GM13977 (cell line): Measurements from ENCODE around the gene SEC24A.
A peak's percentile ranks its signal among the peaks of the same experiment; 100 is the strongest.
"Not testable (repeated sequence)": the region's sequence is repeated elsewhere in the genome, so short reads cannot be mapped to it uniquely, and the experiment has no call there.

Experiments used
- DNase-seq: peaks from one replicate; pipeline ENCODE4 v3.0.0; 2012; ENCODE audit warnings: low spot score
- in situ Hi-C: fragments of 300-500 bp; cut with MboI; formaldehyde crosslinking; loops from one replicate; pipeline ENCODE4 v1.12.0; 2022; ENCODE audit warnings: low sequenced_read_pairs, low pct_unique_long_range_greater_than_20kb, mixed read lengths, inconsistent platforms; ENCODE audit not compliant: unreplicated experiment
- TF ChIP-seq, protein P1 (sequence below): IDR thresholded peaks from 2 replicates; pipeline ENCODE4 v1.5.1; 2012; ENCODE audit warnings: mild to moderate bottlenecking, control low read depth; ENCODE audit not compliant: insufficient read depth; ENCODE audit errors: extremely low read depth, missing control alignments

SEC24A gene

DNA sequence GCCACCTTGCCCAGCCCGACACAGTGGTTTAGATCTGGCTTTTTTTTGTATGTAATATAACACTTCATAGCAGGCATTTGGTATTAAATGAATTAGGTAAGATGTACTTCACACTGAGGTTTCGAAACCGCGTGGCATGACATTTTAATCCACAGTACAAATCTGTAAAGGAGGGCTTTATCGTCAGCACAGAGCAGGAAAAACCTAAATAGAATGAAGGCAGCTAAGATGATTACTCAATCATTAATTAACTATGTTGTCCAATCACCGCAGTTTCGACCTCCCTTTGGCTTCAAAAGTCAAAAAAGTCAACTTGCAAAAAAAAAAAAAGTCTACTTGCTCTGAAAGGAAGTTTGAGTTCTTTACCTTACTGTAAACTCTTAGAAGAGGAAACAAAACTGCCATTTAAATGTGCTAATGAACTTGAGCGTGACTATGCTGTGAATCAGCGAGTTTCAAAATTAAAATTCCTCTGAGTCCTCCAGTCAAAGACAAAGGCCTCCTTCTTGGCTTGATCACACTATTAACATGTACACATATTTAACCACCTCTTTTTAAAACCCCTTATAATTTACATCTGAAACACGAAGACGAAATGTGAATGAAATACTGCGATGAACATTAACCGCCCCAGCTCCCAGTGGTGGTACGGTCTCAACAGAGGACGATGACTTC, 698 bp upstream of the SEC24A start:
- DNase-seq: peak; percentile 72
- TF ChIP-seq, protein P1, sequence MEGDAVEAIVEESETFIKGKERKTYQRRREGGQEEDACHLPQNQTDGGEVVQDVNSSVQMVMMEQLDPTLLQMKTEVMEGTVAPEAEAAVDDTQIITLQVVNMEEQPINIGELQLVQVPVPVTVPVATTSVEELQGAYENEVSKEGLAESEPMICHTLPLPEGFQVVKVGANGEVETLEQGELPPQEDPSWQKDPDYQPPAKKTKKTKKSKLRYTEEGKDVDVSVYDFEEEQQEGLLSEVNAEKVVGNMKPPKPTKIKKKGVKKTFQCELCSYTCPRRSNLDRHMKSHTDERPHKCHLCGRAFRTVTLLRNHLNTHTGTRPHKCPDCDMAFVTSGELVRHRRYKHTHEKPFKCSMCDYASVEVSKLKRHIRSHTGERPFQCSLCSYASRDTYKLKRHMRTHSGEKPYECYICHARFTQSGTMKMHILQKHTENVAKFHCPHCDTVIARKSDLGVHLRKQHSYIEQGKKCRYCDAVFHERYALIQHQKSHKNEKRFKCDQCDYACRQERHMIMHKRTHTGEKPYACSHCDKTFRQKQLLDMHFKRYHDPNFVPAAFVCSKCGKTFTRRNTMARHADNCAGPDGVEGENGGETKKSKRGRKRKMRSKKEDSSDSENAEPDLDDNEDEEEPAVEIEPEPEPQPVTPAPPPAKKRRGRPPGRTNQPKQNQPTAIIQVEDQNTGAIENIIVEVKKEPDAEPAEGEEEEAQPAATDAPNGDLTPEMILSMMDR: no peak
- in situ Hi-C loops: no loop called here

DNA sequence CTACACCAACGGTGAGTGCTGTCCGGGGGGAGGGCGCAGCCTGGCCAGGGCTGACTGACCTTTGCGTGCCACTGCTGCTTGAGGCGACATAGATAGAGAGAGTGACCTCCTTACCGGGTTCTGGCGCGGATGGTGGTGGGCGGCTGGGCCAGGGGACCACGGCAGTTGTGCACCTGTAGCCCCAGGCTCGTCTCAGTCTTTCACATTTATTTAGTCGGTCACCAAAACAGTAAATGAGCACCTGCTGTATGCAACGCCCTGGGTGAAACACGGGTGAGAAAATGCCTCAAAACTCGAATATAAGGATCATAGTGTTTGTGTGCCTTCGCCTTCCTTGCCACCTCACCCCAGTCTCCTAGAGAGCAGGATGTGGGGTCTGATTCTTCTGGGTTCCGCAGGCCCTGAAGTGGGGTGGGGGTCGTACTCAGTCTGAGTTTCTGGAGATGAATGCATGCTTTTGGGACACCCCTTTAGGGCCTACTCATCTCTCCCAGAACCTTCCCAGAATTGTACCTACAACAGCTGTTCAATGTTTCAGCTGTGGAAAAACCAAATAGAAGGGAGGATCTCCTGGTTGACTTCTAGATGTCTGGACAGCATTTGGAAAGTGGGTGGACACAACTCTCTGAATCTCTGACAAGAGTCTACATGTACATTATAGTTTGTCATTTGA, 714 bp downstream of the SEC24A start:
- peak; percentile 23 for DNase-seq
- TF ChIP-seq, protein P1: no peak
- in situ Hi-C loops: no loop called here

DNA sequence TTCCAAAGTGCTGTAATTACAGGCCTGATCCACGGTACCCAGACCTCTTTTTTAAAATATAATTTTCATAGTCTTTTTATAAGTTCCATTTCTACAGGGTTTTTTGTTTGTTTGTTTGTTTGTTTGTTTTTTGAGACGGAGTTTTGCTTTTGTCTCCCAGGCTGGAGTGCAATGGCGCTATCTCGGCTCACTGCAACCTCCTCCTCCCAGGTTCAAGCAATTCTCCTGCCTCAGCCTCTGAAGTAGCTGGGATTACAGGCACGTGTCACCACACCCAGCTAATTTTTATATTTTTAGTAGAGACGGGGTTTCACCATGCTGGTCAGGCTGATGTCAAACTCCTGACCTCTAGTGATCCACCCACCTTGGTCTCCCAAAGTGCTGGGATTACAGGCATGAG, 2.1 kb downstream of the SEC24A start:
- in situ Hi-C loops, DNase-seq: not testable (repeated sequence)

DNA sequence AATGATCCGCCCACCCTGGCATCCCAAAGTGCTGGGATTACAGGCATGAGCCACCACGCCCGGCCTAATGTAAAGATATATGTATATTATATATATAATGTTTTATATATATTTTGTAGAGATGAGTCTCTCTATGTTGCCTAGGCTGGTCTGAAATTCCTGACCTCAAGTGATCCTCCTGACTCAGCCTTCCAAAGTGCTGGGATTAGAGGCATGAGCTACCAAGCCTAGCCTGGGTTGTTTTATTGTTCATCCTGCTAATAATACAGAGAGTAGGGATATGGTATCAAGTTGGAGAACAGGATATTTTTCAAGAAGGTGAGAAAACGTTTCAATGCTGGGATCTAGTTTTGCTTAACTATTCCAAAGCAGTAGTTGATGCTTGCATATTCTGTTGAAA, 2.9 kb downstream of the SEC24A start:
- no peak for DNase-seq
- TF ChIP-seq, protein P1: no peak
- in situ Hi-C loops: no loop called here

DNA sequence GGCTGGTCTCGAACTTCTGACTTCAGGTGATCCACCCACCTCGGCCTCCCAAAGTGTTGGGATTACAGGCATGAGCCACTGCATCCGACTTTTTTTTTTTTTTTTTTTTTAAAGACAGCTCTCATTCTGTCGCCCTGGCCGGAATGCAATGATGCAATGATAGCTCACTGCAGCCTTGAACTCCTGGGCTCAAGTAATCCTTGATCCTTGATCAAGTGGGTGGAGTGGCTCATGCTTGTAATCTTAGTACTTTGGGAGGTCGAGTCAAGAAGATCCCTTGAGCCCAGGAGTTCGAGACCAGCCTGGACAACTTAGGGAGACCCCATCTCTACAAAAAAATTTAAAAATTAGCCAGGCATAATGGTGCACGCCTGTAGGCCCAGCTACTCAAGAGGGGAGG, 8.1 kb downstream of the SEC24A start:
- in situ Hi-C loops: no loop called here
- TF ChIP-seq, protein P1: no peak
- no peak for DNase-seq

DNA sequence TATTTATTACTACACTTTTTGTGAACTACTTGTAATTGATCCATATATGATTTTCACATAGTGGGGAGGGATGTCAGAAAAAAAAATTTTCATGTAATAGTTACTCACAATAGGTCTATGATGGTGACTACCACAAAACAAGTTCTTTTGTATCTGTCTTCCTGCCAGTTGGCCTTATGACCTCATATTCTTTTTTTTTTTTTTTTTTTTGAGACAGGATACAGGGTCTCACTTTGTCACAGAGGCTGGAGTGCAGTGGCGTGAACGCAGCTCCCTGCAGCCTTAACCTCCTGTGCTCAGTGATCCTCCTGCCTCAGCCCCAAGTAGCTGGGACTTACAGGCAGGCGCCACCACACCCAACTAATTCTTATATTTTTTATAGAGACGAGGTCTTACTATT, 10.9 kb downstream of the SEC24A start:
- in situ Hi-C loops: no loop called here
- no peak for DNase-seq
- TF ChIP-seq, protein P1: no peak

DNA sequence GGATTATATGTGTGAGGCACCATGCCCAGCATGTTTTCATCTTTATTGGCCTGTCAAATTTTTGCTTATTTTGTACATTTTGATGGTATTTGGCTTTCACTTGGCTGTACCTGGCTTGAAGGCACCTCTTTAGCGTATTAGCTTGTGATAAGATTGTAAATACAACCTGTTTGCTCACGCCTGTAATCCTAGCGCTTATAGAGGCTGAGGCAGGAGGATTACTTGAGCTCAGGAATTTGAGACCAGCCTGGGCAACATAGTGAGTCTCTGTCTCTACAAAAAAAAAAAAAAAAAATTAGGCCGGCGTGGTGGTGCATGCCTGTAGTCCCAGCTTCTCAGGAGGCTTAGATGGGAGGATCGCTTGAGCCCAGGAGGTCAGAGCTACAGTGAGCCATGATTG, 11.3 kb downstream of the SEC24A start:
- TF ChIP-seq, protein P1: no peak
- DNase-seq: no peak
- in situ Hi-C loops: no loop called here
